Measurements from ENCODE around the gene CDH20.

The CDH20 gene

GRCh38 chr18:61535401-61535800, 202.2 kb downstream of the CDH20 start:
- no peak for DNase-seq

- DNase-seq: no peak
Measured at GRCh38 chr18:61541673-61542072, 208.4 kb downstream of the CDH20 start.

GRCh38 chr18:61542596-61542995, 209.4 kb downstream of the CDH20 start:
- no peak for DNase-seq

GRCh38 chr18:61543518-61543917, 210.3 kb downstream of the CDH20 start:
- DNase-seq: no peak

GRCh38 chr18:61544178-61544577, 210.9 kb downstream of the CDH20 start:
- peak; percentile 92 for DNase-seq

GRCh38 chr18:61545281-61546245, 212.3 kb downstream of the CDH20 start:
- no peak for DNase-seq

- no peak for DNase-seq
Measured at GRCh38 chr18:61546590-61546989, 213.4 kb downstream of the CDH20 start.

GRCh38 chr18:61549416-61549815, 216.2 kb downstream of the CDH20 start:
- DNase-seq: no peak

GRCh38 chr18:61549889-61550288, 216.7 kb downstream of the CDH20 start:
- no peak for DNase-seq

- peak; percentile 90 for DNase-seq
Measured at GRCh38 chr18:61551586-61551985, 218.4 kb downstream of the CDH20 start.

- peak; percentile 57 for DNase-seq
Measured at GRCh38 chr18:61553045-61553659, 219.9 kb downstream of the CDH20 start.

- DNase-seq: no peak
Measured at GRCh38 chr18:61554117-61554776, 221.0 kb downstream of the CDH20 start.

GRCh38 chr18:61554946-61555361, 221.7 kb downstream of the CDH20 start:
- no peak for DNase-seq

GRCh38 chr18:61556316-61556715, 223.1 kb downstream of the CDH20 start:
- no peak for DNase-seq

- DNase-seq: no peak
Measured at GRCh38 chr18:61556862-61557261, 223.6 kb downstream of the CDH20 start.

- DNase-seq: no peak
Measured at GRCh38 chr18:61569176-61569892, 236.1 kb downstream of the CDH20 start.

GRCh38 chr18:61570070-61570469, 236.8 kb downstream of the CDH20 start:
- DNase-seq: no peak

GRCh38 chr18:61572084-61572655, 238.9 kb downstream of the CDH20 start:
- DNase-seq: no peak

GRCh38 chr18:61572871-61573270, 239.6 kb downstream of the CDH20 start:
- no peak for DNase-seq

GRCh38 chr18:61574665-61575064, 241.4 kb downstream of the CDH20 start:
- no peak for DNase-seq

- no peak for DNase-seq
Measured at GRCh38 chr18:61575419-61575818, 242.2 kb downstream of the CDH20 start.

- no peak for DNase-seq
Measured at GRCh38 chr18:61578846-61579245, 245.6 kb downstream of the CDH20 start.

GRCh38 chr18:61579581-61579980, 246.4 kb downstream of the CDH20 start:
- DNase-seq: no peak

All from eye (tissue), 1 donor.